ENCODE data around the gene PPP2R2D.

GRCh38 chr10:131909014-131909808 lies 8.4 kb downstream of the PPP2R2D start:
- no peak for TF ChIP-seq CTCF (IDR thresholded peaks at IDR 0.05)
- TF ChIP-seq POLR2A (IDR thresholded peaks at IDR 0.05) = no peak

Measured in right lobe of liver (tissue), 4 donors.